ENCODE results near the gene KIAA0513. TPM values are rescaled to one million over a fixed set of nuclear protein-coding genes. Genes with fewer than 3 reads are reported as not detected.

KIAA0513 gene
- total RNA-seq, 1 donor from 2014 or later: 10.3 TPM

DNA sequence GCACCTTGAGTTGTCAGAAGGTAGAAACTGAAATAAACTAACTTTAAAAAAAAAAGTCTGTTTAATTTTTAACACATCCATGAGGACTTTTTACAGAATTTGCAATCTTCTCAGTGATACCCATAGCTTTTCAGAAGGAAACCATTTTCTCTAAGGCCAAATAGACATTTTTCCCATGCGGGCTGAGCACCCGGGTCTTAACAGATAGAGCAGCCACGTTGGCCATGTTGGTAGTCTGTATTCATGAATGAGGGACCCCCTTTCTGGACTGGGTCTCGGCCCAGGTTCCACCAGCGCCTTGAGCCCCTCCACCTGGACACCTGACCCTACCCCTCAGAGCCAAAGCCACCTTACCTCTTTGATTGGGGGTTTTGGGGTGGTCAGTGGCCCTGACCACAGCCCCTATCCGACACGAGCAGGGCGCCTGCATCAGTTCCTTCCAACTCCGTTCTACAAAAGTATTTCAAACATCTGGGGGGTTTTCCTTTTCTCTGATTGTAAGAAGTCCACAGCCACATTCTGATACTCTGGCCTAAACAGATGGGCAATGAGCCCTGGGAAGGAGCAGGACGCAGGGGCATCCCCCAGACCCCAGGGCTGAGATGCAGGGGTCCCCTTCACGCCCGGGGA lies 66.7 kb downstream of the KIAA0513 start:
- TF ChIP-seq, protein P1, sequence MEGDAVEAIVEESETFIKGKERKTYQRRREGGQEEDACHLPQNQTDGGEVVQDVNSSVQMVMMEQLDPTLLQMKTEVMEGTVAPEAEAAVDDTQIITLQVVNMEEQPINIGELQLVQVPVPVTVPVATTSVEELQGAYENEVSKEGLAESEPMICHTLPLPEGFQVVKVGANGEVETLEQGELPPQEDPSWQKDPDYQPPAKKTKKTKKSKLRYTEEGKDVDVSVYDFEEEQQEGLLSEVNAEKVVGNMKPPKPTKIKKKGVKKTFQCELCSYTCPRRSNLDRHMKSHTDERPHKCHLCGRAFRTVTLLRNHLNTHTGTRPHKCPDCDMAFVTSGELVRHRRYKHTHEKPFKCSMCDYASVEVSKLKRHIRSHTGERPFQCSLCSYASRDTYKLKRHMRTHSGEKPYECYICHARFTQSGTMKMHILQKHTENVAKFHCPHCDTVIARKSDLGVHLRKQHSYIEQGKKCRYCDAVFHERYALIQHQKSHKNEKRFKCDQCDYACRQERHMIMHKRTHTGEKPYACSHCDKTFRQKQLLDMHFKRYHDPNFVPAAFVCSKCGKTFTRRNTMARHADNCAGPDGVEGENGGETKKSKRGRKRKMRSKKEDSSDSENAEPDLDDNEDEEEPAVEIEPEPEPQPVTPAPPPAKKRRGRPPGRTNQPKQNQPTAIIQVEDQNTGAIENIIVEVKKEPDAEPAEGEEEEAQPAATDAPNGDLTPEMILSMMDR (conservative IDR thresholded peaks at IDR 0.05): no peak
- no peak overlapping the region for H3K27ac Mint-ChIP-seq (ENCODE audit: unreplicated experiment)
- H3K27me3 Mint-ChIP-seq (ENCODE audit: low read depth): no peaks in the 10 kb centered on the region

GRCh38 chr16:85094812-85095211 lies 67.2 kb downstream of the KIAA0513 start:
- no peak overlapping the region for H3K4me3 Mint-ChIP-seq
- DNase-seq (ENCODE audit: low read depth, low spot score): no peak
- H3K27me3 Mint-ChIP-seq (ENCODE audit: low read depth): no peaks in the 10 kb centered on the region
- TF ChIP-seq, protein P1 (conservative IDR thresholded peaks at IDR 0.05): no peak
- no peak overlapping the region for H3K27ac Mint-ChIP-seq (ENCODE audit: unreplicated experiment)
- H3K4me1 Mint-ChIP-seq: peaks cover 5% of the 10 kb centered on the region
- no peaks in the 10 kb centered on the region for H3K36me3 Mint-ChIP-seq (ENCODE audit: low read depth)
- H3K9me3 Mint-ChIP-seq: no peaks in the 10 kb centered on the region

More for the DNA sequence above, 66.7 kb downstream of the KIAA0513 start:
- no peak for DNase-seq (ENCODE audit: low read depth, low spot score)
- Mint-ChIP-seq H3K4me1 (peaks cover 7% of the 10 kb centered on the region), H3K4me3 (no peak overlapping the region), H3K9me3 (no peaks in the 10 kb centered on the region), H3K36me3 (ENCODE audit: low read depth) (no peaks in the 10 kb centered on the region)

GRCh38 chr16:85096921-85097320 lies 69.3 kb downstream of the KIAA0513 start:
- H3K27me3 Mint-ChIP-seq (ENCODE audit: low read depth): no peaks in the 10 kb centered on the region
- no peak for DNase-seq (ENCODE audit: low read depth, low spot score)
- no peaks in the 10 kb centered on the region for H3K4me1 Mint-ChIP-seq
- H3K36me3 Mint-ChIP-seq (ENCODE audit: low read depth): no peaks in the 10 kb centered on the region
- no peak overlapping the region for H3K27ac Mint-ChIP-seq (ENCODE audit: unreplicated experiment)
- H3K9me3 Mint-ChIP-seq: no peaks in the 10 kb centered on the region
- H3K4me3 Mint-ChIP-seq: no peak overlapping the region
- TF ChIP-seq, protein P1 (conservative IDR thresholded peaks at IDR 0.05): no peak

GRCh38 chr16:85098565-85098964 lies 71.0 kb downstream of the KIAA0513 start:
- H3K27ac Mint-ChIP-seq (ENCODE audit: unreplicated experiment): no peak overlapping the region
- TF ChIP-seq, protein P1 (conservative IDR thresholded peaks at IDR 0.05): no peak
- H3K27me3 Mint-ChIP-seq (ENCODE audit: low read depth): no peaks in the 10 kb centered on the region
- H3K9me3 Mint-ChIP-seq: no peaks in the 10 kb centered on the region
- H3K4me1 Mint-ChIP-seq: no peaks in the 10 kb centered on the region
- no peak for DNase-seq (ENCODE audit: low read depth, low spot score)
- no peak overlapping the region for H3K4me3 Mint-ChIP-seq
- no peaks in the 10 kb centered on the region for H3K36me3 Mint-ChIP-seq (ENCODE audit: low read depth)

GRCh38 chr16:85100265-85100664 lies 72.7 kb downstream of the KIAA0513 start:
- TF ChIP-seq, protein P1 (conservative IDR thresholded peaks at IDR 0.05): no peak
- no peaks in the 10 kb centered on the region for H3K4me1 Mint-ChIP-seq

More at GRCh38 chr16:85100265-85100664, 72.7 kb downstream of the KIAA0513 start:
- Mint-ChIP-seq H3K4me3 (no peak overlapping the region), H3K36me3 (ENCODE audit: low read depth) (no peaks in the 10 kb centered on the region), H3K27ac (ENCODE audit: unreplicated experiment) (no peak overlapping the region), H3K27me3 (ENCODE audit: low read depth) (no peaks in the 10 kb centered on the region), H3K9me3 (no peaks in the 10 kb centered on the region)
- DNase-seq (ENCODE audit: low read depth, low spot score): no peak

Data from neural crest cell (in vitro differentiated cells).